Activated T-helper 17 cell treated with anti-CD3 and anti-CD28 coated beads, Interleukin-2, amount 50 U/mL, for 72 hours (primary cell): ENCODE data around the gene MED8. TPM values are rescaled to one million over a fixed set of nuclear protein-coding genes. Genes with fewer than 3 reads are reported as not detected.
A peak's percentile ranks its signal among the peaks of the same experiment; 100 is the strongest.

ENCODE experiments used
- ATAC-seq: fragments of 150-1000 bp; cut with Tn5 transposase; replicated peaks from 2 replicates; pipeline ENCODE4 v1.10.0; 2021; ENCODE audit warnings: mild to moderate bottlenecking, moderate library complexity
- H3K27ac Mint-ChIP-seq: one replicate; pipeline ENCODE4 v1.8.0; 2022; ENCODE audit warnings: mixed read lengths
- H3K27me3 Mint-ChIP-seq: one replicate; pipeline ENCODE4 v1.8.0; 2022; ENCODE audit warnings: mixed read lengths
- H3K36me3 Mint-ChIP-seq: one replicate; pipeline ENCODE4 v1.8.0; 2022; ENCODE audit warnings: low read depth, mild to moderate bottlenecking, mixed read lengths
- H3K4me1 Mint-ChIP-seq: one replicate; pipeline ENCODE4 v1.8.0; 2022; ENCODE audit warnings: mixed read lengths
- H3K4me3 Mint-ChIP-seq: one replicate; pipeline ENCODE4 v1.8.0; 2022; ENCODE audit warnings: mild to moderate bottlenecking, mixed read lengths
- H3K9me3 Mint-ChIP-seq: one replicate; pipeline ENCODE4 v1.8.0; 2022; ENCODE audit warnings: mixed read lengths
- total RNA-seq, 2 donors: library from RNA; stranded (reverse); gene quantifications; one replicate each; pipeline ENCODE4 v1.2.3, GENCODE V29; 2022

Gene MED8
- total RNA-seq, 2 donors from 2014 or later = 34.1 to 39.4 TPM

DNA sequence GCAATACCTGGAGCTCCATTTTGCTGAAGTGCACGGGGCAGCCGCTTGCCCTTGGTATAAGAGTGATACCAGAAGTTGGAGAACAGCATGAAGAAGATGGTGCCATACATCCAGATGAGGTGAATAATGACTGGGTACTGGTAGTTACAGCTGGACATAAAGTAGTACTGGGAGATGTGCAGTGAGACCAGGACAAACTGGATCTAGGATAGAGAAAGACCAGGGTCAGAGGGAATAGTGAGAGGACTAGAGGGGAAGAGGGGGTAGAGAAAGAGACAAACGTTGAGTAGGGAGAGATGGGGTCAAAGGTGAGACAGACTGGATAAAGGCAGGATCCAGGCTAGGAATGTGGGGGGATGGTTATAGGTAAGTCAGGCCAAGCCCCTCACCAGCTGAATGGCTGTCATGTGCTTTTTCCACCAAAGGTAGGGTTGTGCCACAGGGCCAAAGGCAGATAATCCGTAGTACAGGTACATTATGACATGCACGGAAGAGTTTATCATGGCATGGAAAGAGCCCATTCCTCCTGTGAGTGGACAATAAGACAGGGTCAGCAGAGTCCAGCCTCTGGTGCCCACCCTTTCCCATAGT lies 25.6 kb downstream of the MED8 start:
- H3K4me3 Mint-ChIP-seq = no peak overlapping the region
- no peak for ATAC-seq
- H3K27me3 Mint-ChIP-seq = no peaks in the 10 kb centered on the region
- peaks cover 86% of the 10 kb centered on the region for H3K36me3 Mint-ChIP-seq
- H3K4me1 Mint-ChIP-seq = peaks cover 28% of the 10 kb centered on the region
- no peaks in the 10 kb centered on the region for H3K9me3 Mint-ChIP-seq
- peak overlapping the region; percentile 87 for H3K27ac Mint-ChIP-seq

DNA sequence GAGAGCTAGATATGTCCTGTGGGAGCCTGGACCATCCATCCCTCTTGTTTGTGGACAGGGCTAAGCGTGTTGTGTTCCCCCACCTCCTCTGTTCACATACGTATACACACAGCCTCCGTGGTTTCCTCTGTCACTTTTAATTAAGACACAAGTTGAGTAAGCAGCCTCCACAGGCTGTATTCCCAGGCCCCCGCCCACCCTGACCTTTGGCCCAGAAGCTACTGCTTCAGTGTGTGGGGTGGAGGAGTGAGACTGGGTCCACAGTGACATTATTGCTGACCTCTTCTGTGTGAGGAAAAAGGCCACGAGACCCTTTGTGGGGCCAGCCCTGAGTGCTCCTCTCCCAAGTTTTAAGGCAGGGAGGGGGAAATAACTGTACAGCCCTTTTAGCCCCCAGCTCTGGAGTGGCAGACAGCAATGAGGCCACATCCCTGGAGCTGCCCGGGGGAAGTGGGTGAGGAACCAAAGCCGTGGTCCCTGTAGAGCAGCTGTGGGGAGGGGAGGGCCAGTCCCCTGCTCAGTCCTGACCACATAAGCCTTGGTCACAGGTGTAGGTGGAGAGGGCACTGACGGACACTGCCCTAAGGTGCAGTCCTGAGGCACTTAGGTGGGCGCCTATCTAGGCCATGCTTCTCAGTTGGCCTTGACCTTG lies 26.2 kb downstream of the MED8 start:
- Mint-ChIP-seq H3K36me3 (peaks cover 82% of the 10 kb centered on the region), H3K27ac (peak overlapping the region; percentile 87), H3K27me3 (no peaks in the 10 kb centered on the region), H3K9me3 (no peaks in the 10 kb centered on the region), H3K4me1 (peaks cover 28% of the 10 kb centered on the region), H3K4me3 (no peak overlapping the region)
- ATAC-seq = no peak

DNA sequence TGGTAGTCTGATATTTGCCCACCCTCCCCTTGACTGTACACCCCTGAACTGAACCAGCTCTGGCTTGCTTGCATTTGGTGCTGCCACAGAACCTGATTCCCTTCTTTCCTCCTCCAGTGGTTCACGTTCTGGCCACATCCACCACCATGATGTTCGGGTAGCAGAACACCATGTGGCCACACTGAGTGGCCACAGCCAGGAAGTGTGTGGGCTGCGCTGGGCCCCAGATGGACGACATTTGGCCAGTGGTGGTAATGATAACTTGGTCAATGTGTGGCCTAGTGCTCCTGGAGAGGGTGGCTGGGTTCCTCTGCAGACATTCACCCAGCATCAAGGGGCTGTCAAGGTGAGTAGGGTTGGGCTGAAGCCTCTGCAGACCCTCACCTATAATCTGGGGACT lies 29.0 kb downstream of the MED8 start:
- no peak overlapping the region for H3K27ac Mint-ChIP-seq
- peaks cover 63% of the 10 kb centered on the region for H3K36me3 Mint-ChIP-seq
- H3K4me1 Mint-ChIP-seq = peaks cover 23% of the 10 kb centered on the region
- no peaks in the 10 kb centered on the region for H3K9me3 Mint-ChIP-seq
- H3K4me3 Mint-ChIP-seq = peak overlapping the region; percentile 89
- ATAC-seq = no peak
- no peaks in the 10 kb centered on the region for H3K27me3 Mint-ChIP-seq

DNA sequence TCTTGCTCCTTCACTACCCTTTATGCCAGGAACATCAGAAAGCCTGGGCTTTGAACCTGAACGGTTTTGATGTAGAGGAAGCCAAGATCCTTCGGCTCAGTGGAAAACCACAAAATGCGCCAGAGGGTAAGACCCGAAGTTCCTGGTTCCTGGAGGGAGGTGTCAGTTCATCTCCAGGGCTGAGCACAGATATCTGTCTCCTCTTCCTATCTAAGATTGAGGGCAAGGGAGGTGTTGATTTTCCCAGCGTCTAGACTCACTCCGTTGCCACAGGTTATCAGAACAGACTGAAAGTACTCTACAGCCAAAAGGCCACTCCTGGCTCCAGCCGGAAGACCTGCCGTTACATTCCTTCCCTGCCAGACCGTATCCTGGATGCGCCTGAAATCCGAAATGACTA lies 29.9 kb downstream of the MED8 start:
- Mint-ChIP-seq H3K36me3 (peaks cover 54% of the 10 kb centered on the region), H3K4me1 (peaks cover 18% of the 10 kb centered on the region), H3K27ac (peak overlapping the region; percentile 86), H3K9me3 (no peaks in the 10 kb centered on the region), H3K27me3 (no peaks in the 10 kb centered on the region), H3K4me3 (peak overlapping the region; percentile 89)
- no peak for ATAC-seq

DNA sequence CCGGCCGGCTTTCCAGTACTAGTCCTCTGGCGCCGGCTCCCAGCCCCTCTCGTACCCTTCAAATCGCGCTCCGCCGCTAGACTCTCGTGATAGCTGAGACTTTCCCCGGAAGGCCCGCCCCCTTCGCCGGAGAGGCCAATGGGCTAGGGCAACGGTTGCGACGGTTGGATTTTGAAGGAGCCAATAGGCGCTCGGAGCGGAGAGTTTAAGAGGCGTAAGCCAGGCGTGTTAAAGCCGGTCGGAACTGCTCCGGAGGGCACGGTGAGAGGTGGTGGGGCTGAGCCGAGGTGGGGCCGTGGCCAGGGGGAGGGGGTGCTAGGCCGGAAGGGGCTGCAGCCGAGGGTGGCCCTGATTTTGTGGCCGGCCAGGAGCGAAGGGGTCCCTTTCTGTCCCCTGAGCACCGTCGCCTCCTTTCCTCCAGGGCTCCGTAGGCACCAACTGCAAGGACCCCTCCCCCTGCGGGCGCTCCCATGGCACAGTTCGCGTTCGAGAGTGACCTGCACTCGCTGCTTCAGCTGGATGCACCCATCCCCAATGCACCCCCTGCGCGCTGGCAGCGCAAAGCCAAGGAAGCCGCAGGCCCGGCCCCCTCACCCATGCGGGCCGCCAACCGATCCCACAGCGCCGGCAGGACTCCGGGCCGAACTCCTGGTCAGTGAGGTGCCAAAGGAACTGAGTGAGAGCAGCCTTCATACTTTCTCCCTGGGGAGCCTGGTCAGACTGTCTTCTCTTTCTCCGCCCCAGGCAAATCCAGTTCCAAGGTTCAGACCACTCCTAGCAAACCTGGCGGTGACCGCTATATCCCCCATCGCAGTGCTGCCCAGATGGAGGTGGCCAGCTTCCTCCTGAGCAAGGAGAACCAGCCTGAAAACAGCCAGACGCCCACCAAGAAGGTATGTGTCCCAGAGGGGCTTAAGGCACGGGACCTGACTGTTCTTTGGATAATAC lies 30.6 kb downstream of the MED8 start, which contains the start of gene CDC20:
TSS of gene CDC20 (plus strand) at position 236 of the 948 bp plus-strand sequence. CDS start at position 471, 235 bp downstream.
- Mint-ChIP-seq H3K27ac (peak within 1 kb of the TSS; percentile 86), H3K36me3 (peaks cover 47% of the 10 kb centered on the region), H3K4me3 (peak within 1 kb of the TSS; percentile 89), H3K27me3 (no peaks in the 10 kb centered on the region), H3K4me1 (peaks cover 17% of the 10 kb centered on the region), H3K9me3 (no peaks in the 10 kb centered on the region)
- peak; percentile 99 for ATAC-seq

DNA sequence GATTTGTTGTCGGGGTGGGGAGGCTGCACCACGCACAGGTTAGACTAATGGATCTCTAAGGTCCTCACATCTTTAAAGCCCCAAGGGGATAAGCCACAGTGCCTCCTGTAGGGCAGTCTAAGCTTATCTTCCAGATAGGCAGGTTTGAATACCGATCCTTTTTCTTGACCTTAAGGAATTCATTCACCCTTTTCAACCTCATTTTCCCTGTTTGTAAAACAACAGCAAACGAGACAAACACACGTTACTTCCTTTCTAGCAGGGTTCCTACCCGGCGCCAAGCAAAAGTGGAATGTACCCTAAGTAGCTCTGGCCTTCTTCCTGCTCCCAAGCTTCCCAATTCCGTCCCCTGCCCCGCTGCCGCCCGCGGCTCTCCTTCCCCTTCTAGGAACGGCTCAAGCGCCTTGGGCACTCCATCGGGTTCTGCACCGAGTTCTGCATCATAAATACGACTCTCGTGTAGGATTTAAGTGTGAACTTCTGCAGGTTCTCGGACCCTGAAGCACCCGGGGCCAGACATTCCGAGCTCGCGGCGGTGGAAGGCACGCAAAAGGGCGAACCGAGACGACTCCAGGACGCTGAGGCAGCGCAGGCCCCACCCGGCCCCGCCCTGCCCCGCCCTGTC lies 31.4 kb downstream of the MED8 start:
- peak; percentile 37 for ATAC-seq

DNA sequence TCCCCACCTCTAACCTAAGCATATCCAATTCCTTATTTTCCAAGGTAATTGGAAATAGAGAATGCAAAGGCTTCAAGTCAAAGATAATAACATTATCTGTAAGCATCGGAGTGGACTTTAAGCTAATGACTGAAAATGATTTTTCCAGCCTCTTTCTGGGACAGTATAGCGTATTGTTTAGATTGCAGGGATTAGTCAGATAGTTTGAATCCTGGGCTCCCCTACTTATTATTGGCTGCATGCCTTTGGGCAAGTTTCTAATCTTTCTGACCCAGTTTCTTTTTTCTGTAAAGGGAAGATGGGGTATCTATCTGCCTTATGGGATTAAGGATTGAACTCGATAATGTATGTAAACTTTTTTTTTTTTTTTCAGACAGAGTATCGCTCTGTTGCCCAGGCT lies 32.3 kb downstream of the MED8 start:
- no peak for ATAC-seq
- H3K27ac Mint-ChIP-seq = no peak overlapping the region
- H3K9me3 Mint-ChIP-seq = no peaks in the 10 kb centered on the region
- peak overlapping the region; percentile 89 for H3K4me3 Mint-ChIP-seq
- H3K36me3 Mint-ChIP-seq = peaks cover 30% of the 10 kb centered on the region
- H3K27me3 Mint-ChIP-seq = no peaks in the 10 kb centered on the region
- H3K4me1 Mint-ChIP-seq = peaks cover 13% of the 10 kb centered on the region

More for the DNA sequence above, 31.4 kb downstream of the MED8 start:
- H3K27ac Mint-ChIP-seq = peak overlapping the region; percentile 86
- peak overlapping the region; percentile 89 for H3K4me3 Mint-ChIP-seq
- H3K36me3 Mint-ChIP-seq = peaks cover 40% of the 10 kb centered on the region
- peaks cover 13% of the 10 kb centered on the region for H3K4me1 Mint-ChIP-seq
- no peaks in the 10 kb centered on the region for H3K9me3 Mint-ChIP-seq
- H3K27me3 Mint-ChIP-seq = no peaks in the 10 kb centered on the region

DNA sequence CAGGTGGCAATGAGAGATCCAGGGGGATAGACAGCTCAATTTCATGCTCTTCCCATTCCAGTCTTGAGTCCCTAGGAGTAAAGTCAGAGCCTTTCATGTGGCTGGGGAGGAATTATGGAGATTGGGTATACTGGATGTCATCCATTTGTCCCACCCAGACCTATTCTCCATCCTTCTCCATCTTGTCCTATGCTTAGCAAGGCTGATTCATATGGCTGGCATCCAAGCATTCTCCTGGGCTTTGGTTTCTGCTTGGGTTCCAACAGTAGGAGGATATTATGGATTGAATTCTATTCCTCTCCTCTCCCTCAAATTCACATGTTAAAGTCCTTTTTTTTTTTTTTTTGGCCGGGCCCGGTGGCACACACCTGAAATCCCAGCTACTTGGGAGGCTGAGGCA lies 34.7 kb downstream of the MED8 start:
- Mint-ChIP-seq H3K27me3 (no peaks in the 10 kb centered on the region), H3K9me3 (no peaks in the 10 kb centered on the region), H3K4me1 (peaks cover 4% of the 10 kb centered on the region), H3K4me3 (no peak overlapping the region), H3K36me3 (peaks cover 7% of the 10 kb centered on the region), H3K27ac (no peak overlapping the region)
- no peak for ATAC-seq

DNA sequence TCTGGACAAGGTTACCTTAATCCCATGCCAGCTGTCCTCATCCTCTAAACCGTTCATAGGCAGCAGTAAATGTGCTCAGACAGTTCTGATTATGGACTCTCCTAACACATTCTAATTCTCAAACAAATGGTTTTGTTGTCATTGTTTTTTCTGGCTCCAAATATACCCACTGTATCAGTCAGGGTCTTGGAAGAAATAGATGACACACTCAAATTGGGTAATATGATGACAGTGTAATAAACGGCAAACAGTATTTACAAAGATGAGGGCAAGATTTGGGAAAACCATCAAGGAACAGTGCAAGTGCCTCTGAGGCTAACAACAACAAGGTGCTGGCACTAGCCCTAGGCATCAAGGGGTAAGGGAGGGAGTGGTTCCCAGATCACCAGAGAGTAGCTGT lies 35.1 kb downstream of the MED8 start:
- no peaks in the 10 kb centered on the region for H3K27me3 Mint-ChIP-seq
- peaks cover 2% of the 10 kb centered on the region for H3K36me3 Mint-ChIP-seq
- H3K27ac Mint-ChIP-seq = no peak overlapping the region
- peaks cover 5% of the 10 kb centered on the region for H3K4me1 Mint-ChIP-seq
- no peak overlapping the region for H3K4me3 Mint-ChIP-seq
- no peak for ATAC-seq
- H3K9me3 Mint-ChIP-seq = no peaks in the 10 kb centered on the region

DNA sequence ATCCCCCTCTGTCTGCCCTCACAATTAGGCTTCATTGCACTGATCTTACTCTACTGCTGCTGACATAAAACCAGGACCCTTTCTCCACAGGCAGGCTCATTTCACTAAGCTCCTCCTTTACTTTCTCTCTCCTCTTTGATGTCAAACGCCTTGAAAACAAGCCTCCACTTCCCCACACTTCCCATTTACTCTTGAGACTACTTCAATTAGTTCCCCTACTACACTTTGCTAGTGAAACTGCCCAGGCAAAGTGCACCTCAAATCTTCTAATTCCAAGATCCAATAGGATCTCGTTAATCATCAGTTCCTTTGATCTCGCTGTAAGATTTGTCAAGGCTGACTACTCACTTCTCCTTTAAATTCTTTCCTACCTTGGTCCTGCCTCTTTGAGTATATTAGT lies 36.7 kb downstream of the MED8 start:
- Mint-ChIP-seq H3K27ac (peak overlapping the region; percentile 7), H3K9me3 (no peaks in the 10 kb centered on the region), H3K4me1 (peaks cover 7% of the 10 kb centered on the region), H3K4me3 (no peak overlapping the region), H3K36me3 (no peaks in the 10 kb centered on the region), H3K27me3 (no peaks in the 10 kb centered on the region)
- no peak for ATAC-seq

DNA sequence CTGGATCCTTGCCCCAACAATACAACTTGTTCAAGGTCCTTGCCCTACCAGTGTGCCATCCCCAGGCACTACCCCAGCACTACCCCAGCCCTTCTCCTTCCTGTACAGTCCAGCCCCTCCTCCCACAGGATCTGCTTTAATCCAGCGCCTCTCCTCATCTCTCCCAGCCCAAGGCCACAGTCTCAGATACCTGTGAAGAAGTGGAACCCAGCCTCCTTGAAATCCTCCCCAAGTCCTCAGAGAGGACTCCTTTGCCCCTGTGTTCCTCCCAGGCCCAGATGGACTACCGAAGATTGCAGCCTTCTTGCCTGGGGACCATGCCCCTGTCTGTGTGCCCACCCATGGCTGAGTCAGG lies 37.3 kb downstream of the MED8 start:
- ATAC-seq = no peak
- Mint-ChIP-seq H3K4me3 (no peak overlapping the region), H3K9me3 (no peaks in the 10 kb centered on the region), H3K4me1 (peaks cover 7% of the 10 kb centered on the region), H3K27ac (peak overlapping the region; percentile 7), H3K27me3 (no peaks in the 10 kb centered on the region), H3K36me3 (no peaks in the 10 kb centered on the region)

DNA sequence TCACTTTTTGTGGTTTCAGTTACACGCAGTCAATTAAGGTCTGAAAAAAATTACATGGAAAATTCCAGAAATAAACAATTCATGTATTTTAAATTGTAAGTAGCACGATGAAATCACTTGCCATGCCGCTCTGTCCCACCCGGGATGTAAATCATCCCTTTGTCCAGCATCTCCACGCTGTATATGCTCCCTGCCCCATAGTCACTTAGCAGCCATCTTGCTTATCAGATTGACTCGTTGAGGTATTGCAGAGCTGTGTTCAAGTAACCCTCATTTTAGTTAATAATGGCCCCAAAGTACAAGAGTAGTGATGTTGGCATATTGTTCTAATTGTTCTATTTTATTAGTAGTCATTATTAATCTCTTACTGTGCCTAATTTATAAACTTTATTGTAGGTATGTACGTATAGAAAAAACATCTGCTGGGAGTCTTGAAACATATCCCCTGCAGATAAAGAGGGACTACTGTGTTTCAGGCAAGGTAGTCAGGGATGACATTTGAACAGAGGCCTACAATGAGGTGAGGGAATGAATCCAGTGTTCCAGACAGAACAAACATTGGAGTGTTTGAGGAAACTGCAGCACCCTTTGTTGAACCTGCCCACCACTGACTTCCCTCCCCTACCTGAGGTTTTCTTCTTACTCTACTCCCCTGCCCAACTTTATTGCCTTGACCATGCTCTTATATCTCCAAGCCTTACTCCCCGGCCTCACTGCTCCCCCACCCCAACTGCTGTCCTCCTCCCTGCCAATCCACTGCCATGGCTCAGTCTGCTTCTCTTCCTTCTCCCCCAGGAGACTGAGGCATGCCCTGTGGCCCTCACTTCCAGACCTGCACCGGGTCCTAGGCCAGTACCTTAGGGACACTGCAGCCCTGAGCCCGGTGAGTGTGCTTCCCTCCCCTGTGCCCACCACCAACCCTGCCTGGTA lies 37.9 kb downstream of the MED8 start:
- Mint-ChIP-seq H3K36me3 (no peaks in the 10 kb centered on the region), H3K4me1 (peaks cover 7% of the 10 kb centered on the region), H3K9me3 (no peaks in the 10 kb centered on the region), H3K27ac (peak overlapping the region; percentile 39), H3K4me3 (no peak overlapping the region), H3K27me3 (no peaks in the 10 kb centered on the region)
- ATAC-seq = no peak

DNA sequence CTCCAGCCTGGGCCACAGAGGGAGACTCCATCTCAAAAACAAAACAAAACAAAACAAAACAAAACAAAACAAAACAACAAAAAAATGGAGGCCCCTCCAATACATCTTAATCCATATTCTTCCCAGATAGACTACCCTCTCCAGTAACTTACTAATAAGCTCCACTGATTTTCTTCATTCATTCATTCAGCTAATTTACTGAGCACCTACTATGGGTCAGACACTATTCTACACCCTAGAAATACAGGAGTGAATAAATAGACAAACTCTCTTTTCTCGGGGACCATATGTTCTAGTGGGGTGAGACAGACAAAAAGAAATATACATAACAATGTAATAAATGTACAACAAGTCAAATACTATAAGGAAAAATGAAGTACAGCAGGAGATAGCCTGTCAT lies 38.6 kb downstream of the MED8 start:
- H3K27me3 Mint-ChIP-seq = no peaks in the 10 kb centered on the region
- no peaks in the 10 kb centered on the region for H3K9me3 Mint-ChIP-seq
- H3K4me3 Mint-ChIP-seq = no peak overlapping the region
- H3K4me1 Mint-ChIP-seq = peaks cover 7% of the 10 kb centered on the region
- no peak for ATAC-seq
- H3K27ac Mint-ChIP-seq = peak overlapping the region; percentile 39
- no peaks in the 10 kb centered on the region for H3K36me3 Mint-ChIP-seq
